ENCODE measurements around the gene AFF1. TPM values are rescaled to one million over a fixed set of nuclear protein-coding genes. Genes with fewer than 3 reads are reported as not detected.
"Not testable (repeated sequence)": the region's sequence is repeated elsewhere in the genome, so short reads cannot be mapped to it uniquely, and the experiment has no call there.

The AFF1 gene
- polyA plus RNA-seq, 1 donor, result 56.4 TPM

DNA sequence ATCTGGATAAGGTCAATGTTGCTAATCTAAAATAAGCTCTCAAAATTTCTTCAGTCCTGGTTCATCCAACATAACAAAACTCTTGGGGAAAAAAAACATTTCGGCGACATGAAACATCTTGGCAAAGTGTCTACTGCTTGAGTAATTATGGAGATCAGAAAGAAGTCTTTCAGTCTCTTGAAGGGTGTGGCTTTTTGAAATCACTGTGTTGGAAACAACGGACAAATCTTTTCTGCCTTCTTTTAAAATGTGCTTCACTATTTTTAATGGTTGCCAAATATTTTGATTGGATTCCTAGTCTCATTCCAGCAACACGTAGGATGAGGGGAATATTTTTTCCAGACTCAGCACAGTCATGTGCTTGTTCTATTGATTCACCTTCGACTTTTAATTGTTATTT lies 147.0 kb downstream of the AFF1 start:
- DNase-seq, result no peak

- not testable (repeated sequence) for DNase-seq
Observed at GRCh38 chr4:87085732-87086131, 150.9 kb downstream of the AFF1 start.

DNA sequence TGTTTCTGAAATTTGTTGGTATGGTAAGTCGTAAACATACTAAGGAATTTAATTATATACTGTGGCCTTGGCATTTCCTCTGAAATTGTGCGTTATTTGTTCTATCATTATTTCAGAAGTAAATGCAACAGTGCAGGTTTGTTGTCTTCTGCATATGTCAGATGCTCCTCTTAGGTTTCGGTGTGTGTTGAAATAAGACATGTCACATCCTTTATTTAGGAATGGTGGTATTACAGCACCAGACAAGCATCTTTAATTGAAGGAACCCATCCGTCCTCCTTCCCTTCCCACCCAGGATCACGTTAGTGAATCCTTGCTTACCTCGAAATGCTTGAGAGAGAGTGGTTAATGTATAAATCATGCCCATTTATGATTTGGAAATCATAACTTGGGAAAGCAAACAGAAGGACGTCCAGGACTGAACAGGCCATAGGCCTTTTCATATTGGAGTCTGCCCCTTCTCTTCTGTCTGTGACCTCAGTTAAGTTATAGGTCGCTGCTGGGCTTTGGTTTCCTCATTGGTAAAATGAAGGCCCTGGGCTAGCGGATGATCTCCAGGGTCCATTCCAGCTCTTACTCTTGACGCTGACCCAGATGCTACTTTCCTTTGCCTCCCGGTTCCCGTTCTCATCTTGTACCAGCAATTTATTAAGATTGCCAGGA lies 151.5 kb downstream of the AFF1 start:
- DNase-seq, result no peak

DNA sequence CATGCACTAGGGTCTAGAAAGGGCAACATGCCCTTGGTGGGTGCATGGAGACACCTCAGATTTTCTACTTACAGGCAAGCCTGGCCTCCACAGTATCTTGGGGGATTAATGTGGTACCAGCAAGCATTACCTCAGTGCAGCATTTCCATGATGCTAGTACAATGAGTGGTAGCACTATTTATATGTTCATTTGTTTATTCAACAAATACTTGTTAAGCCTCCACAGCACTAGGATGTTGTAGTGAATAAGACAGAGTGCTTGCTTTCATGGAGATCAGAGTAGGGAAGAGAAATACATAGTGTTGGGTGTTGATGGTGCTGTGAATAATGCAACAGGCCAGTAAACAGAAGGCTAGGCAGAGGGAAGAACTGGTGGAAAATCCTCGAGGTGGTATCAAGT lies 152.2 kb downstream of the AFF1 start:
- no peak for DNase-seq

- no peak for DNase-seq
Observed at GRCh38 chr4:87087420-87087819, 152.6 kb downstream of the AFF1 start.

DNA sequence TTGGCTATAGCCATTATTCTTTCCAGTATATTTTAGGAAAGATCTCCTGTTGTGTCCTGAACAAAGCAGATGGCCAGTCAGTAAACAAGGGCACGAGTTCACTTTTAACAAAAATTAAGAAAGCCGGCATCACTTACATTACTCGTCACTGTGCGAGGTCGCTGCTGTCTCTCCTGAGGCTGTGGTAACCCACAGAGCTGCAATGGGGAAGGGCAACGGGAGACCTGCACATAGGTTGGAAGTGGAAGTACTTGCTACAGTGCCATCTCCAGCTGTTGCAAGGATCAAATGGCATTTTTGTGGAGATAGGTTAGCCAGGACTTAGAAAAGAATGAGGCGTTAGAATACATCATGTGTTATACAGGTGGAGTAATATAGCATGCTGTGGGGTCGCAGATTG lies 153.4 kb downstream of the AFF1 start:
- no peak for DNase-seq

- DNase-seq, result peak; percentile 68
Observed at GRCh38 chr4:87089368-87089767, 154.6 kb downstream of the AFF1 start.

GRCh38 chr4:87090305-87090704 lies 155.5 kb downstream of the AFF1 start:
- DNase-seq, result no peak

DNA sequence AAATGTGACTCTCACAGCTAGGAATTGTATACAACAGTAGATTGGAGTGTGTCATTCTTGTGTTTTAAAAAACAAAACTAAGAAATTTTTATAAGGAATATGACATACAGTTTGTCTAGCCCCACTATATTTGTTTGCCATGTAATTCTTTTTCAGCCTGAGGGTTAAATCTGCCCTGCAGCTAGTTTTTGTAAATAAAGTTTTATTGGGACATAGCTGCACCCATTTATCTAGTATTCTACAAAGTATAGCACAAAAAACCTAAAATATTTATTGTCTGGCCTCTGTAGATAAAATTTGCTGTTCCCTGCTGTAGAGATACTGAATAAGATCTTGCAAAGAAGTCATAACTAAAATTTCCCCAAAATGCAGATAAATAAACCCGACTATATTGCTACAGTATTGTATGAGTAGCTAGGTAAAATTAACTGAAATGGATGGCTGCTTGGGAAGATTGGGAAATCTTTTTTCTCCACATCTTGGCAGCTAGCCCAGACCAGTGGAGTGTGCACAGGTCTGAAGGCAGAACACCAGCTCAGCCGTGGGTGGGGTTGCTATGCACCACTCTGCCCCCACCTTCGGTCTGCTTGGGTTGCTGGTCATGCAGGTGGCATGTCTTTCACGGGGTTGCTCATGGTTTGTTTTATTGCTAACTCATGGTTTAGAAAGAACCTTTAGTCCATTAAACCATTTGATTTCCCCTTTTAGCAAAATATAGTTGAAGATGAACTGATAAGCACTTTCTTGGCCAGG lies 157.8 kb downstream of the AFF1 start:
- peak; percentile 83 for DNase-seq

DNA sequence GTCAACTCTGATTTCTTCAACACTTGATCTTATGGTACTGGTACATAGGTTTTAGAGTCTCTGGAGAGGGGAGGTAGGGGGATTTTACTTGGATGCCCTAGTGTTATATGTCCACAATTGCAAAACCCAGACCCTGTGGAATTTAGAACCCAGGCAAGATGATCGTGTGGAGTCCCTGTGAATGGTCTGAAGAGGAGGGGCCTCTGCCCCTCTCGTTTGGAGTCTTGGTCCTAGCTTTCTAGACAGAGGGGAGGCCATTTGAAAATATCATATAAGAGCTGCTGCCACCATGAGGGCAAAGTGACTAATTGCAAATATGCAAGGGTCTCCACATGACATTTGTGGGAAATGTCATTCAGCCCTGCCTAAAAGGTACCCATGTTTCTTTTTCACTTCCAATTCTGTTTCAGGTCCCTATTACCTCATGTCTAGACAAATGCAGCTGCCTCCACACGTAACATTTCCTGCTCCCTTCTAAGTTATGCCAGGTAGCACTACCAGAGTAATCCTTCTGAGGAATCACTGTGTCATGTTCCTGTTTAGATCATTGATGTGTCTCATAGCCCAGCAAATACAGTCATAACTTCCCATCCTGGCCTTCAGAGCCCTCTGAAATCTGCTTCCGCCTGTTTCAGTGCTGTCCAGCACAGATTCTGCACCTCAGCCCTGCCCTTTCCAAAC lies 158.8 kb downstream of the AFF1 start:
- no peak for DNase-seq

- DNase-seq, result no peak
Observed at GRCh38 chr4:87097075-87097474, 162.3 kb downstream of the AFF1 start.

- no peak for DNase-seq
Observed at GRCh38 chr4:87100168-87100567, 165.4 kb downstream of the AFF1 start.

- no peak for DNase-seq
Observed at GRCh38 chr4:87101543-87102199, 166.9 kb downstream of the AFF1 start.

- no peak for DNase-seq
Observed at GRCh38 chr4:87103086-87103485, 168.3 kb downstream of the AFF1 start.

- DNase-seq, result no peak
Observed at GRCh38 chr4:87103691-87104187, 168.9 kb downstream of the AFF1 start.

DNA sequence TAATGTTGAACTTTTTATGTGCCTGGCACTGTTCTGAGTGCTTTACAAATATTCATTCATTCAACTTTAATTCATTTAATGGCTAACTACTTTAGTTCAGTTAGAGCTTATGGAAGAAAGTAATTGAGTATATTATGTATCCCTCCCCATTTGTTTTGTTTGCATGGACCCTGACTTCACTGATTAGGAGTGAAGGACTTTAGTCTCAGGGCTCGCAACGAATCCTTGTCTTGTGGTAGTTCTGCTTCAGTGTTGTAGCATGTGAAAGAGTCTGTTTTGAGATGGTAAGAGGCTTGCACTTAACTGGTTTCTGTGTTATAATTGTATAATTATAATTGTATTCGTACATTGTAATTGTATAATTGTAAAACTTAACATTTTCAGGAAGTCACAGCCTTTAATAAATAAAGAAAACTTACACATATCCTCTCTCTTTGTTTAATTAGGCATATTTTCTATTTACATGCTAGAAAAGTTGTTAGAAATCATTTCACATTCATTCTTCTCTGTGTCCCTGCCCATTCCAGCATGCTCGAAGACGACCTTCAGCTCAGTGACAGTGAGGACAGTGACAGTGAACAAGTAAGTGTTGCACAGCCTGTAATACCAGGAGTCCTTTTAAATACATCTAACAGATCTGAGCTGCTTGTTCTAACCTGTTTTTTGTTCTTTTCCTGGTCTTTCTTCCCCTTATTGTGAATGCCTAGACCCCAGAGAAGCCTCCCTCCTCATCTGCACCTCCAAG lies 170.5 kb downstream of the AFF1 start:
- no peak for DNase-seq

DNA sequence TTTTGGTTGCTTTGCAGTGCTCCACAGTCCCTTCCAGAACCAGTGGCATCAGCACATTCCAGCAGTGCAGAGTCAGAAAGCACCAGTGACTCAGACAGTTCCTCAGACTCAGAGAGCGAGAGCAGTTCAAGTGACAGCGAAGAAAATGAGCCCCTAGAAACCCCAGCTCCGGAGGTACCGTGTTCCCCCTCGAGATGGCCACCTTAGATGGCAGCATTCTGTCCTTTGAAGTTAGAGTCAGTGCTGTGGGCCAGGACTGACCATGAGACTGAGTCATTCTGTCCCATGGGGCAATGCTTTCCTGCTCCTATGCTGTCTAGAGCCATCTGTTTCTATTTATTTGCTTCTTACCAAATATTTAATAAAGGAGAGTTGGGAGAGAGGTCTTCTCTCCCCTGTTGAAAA lies 173.3 kb downstream of the AFF1 start:
- no peak for DNase-seq

GRCh38 chr4:87109121-87109520 lies 174.3 kb downstream of the AFF1 start:
- DNase-seq, result no peak

- DNase-seq, result no peak
Observed at GRCh38 chr4:87109945-87110344, 175.1 kb downstream of the AFF1 start.

GRCh38 chr4:87112063-87112462 lies 177.3 kb downstream of the AFF1 start:
- DNase-seq, result no peak

DNA sequence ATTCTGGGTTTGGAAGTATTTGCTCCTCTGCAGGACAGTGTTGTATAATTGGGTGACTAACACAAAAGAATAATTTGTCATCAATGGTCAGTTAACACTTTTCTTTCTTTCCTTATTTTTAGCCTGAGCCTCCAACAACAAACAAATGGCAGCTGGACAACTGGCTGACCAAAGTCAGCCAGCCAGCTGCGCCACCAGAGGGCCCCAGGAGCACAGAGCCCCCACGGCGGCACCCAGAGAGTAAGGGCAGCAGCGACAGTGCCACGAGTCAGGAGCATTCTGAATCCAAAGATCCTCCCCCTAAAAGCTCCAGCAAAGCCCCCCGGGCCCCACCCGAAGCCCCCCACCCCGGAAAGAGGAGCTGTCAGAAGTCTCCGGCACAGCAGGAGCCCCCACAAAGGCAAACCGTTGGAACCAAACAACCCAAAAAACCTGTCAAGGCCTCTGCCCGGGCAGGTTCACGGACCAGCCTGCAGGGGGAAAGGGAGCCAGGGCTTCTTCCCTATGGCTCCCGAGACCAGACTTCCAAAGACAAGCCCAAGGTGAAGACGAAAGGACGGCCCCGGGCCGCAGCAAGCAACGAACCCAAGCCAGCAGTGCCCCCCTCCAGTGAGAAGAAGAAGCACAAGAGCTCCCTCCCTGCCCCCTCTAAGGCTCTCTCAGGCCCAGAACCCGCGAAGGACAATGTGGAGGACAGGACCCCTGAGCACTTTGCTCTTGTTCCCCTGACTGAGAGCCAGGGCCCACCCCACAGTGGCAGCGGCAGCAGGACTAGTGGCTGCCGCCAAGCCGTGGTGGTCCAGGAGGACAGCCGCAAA lies 179.6 kb downstream of the AFF1 start:
- no peak for DNase-seq
